Measurements from ENCODE around the gene SALL3.

The SALL3 gene

GRCh38 chr18:78981394-78981831 is 1.8 kb downstream of the SALL3 start:
- no peak for DNase-seq

GRCh38 chr18:78981989-78982620 is 2.5 kb downstream of the SALL3 start:
- peak; percentile 0 for DNase-seq

GRCh38 chr18:78983512-78983911 is 3.9 kb downstream of the SALL3 start:
- DNase-seq: no peak

- DNase-seq: peak; percentile 45
These were observed 5.5 kb downstream of the SALL3 start for GRCh38 chr18:78984941-78985784.

- DNase-seq: no peak
These were observed 6.4 kb downstream of the SALL3 start for GRCh38 chr18:78986018-78986481.

- DNase-seq: no peak
These were observed 11.8 kb downstream of the SALL3 start for GRCh38 chr18:78991446-78991845.

- no peak for DNase-seq
These were observed 12.7 kb downstream of the SALL3 start for GRCh38 chr18:78992041-78993011.

GRCh38 chr18:78993014-78993926 is 13.7 kb downstream of the SALL3 start:
- no peak for DNase-seq

GRCh38 chr18:78994000-78994399 is 14.4 kb downstream of the SALL3 start:
- DNase-seq: no peak

GRCh38 chr18:78994531-78994930 is 14.9 kb downstream of the SALL3 start:
- no peak for DNase-seq

GRCh38 chr18:78994977-78995582 is 15.5 kb downstream of the SALL3 start:
- no peak for DNase-seq

- no peak for DNase-seq
These were observed 16.2 kb downstream of the SALL3 start for GRCh38 chr18:78995740-78996395.

- no peak for DNase-seq
These were observed 17.3 kb downstream of the SALL3 start for GRCh38 chr18:78996741-78997490.

- peak; percentile 11 for DNase-seq
These were observed 18.9 kb downstream of the SALL3 start for GRCh38 chr18:78998371-78999071.

GRCh38 chr18:78999939-79000338 is 20.3 kb downstream of the SALL3 start:
- DNase-seq: no peak

- DNase-seq: no peak
These were observed 21.4 kb downstream of the SALL3 start for GRCh38 chr18:79000997-79001396.

- no peak for DNase-seq
These were observed 26.0 kb downstream of the SALL3 start for GRCh38 chr18:79005653-79006052.

GRCh38 chr18:79006106-79006795 is 26.6 kb downstream of the SALL3 start:
- no peak for DNase-seq

- DNase-seq: no peak
These were observed 27.8 kb downstream of the SALL3 start for GRCh38 chr18:79007440-79007839.
